Measurements from ENCODE around the gene DLGAP1.

DLGAP1 gene

GRCh38 chr18:4143585-4143984, 311.5 kb downstream of the DLGAP1 start:
- no peak for DNase-seq

- DNase-seq = no peak
These were observed 312.2 kb downstream of the DLGAP1 start for GRCh38 chr18:4142876-4143275.

GRCh38 chr18:4134700-4135099, 320.4 kb downstream of the DLGAP1 start:
- DNase-seq = no peak

GRCh38 chr18:4130734-4131719, 324.1 kb downstream of the DLGAP1 start:
- no peak for DNase-seq

GRCh38 chr18:4126939-4127338, 328.2 kb downstream of the DLGAP1 start:
- DNase-seq = no peak

GRCh38 chr18:4125627-4126230, 329.4 kb downstream of the DLGAP1 start:
- no peak for DNase-seq

GRCh38 chr18:4125224-4125623, 329.9 kb downstream of the DLGAP1 start:
- DNase-seq = no peak

GRCh38 chr18:4119813-4120212, 335.3 kb downstream of the DLGAP1 start:
- no peak for DNase-seq

GRCh38 chr18:4119127-4119648, 335.9 kb downstream of the DLGAP1 start:
- DNase-seq = no peak

GRCh38 chr18:4108016-4108415, 347.1 kb downstream of the DLGAP1 start:
- DNase-seq = no peak

GRCh38 chr18:4107049-4107467, 348.0 kb downstream of the DLGAP1 start:
- DNase-seq = no peak

GRCh38 chr18:4106407-4107033, 348.6 kb downstream of the DLGAP1 start:
- DNase-seq = peak; percentile 23

- DNase-seq = no peak
These were observed 352.2 kb downstream of the DLGAP1 start for GRCh38 chr18:4102901-4103300.

GRCh38 chr18:4101009-4101408, 354.1 kb downstream of the DLGAP1 start:
- DNase-seq = no peak

- no peak for DNase-seq
These were observed 358.6 kb downstream of the DLGAP1 start for GRCh38 chr18:4096486-4096885.

- no peak for DNase-seq
These were observed 361.4 kb downstream of the DLGAP1 start for GRCh38 chr18:4093676-4094075.

- DNase-seq = no peak
These were observed 370.7 kb downstream of the DLGAP1 start for GRCh38 chr18:4084382-4084900.

GRCh38 chr18:4078246-4078645, 376.9 kb downstream of the DLGAP1 start:
- DNase-seq = no peak

GRCh38 chr18:4077721-4078120, 377.4 kb downstream of the DLGAP1 start:
- DNase-seq = no peak

GRCh38 chr18:4077204-4077603, 377.9 kb downstream of the DLGAP1 start:
- DNase-seq = no peak

- no peak for DNase-seq
These were observed 380.5 kb downstream of the DLGAP1 start for GRCh38 chr18:4074647-4075046.

- no peak for DNase-seq
These were observed 385.9 kb downstream of the DLGAP1 start for GRCh38 chr18:4069183-4069582.

- DNase-seq = no peak
These were observed 386.5 kb downstream of the DLGAP1 start for GRCh38 chr18:4068552-4069158.

Measured in activated CD4-positive, alpha-beta T cell treated with anti-CD3 and anti-CD28 coated beads for 1 hour (primary cell).